GM18907 (cell line): ENCODE results near the gene LTBP1.
A peak's percentile ranks its signal among the peaks of the same experiment; 100 is the strongest.

Source experiments
- ATAC-seq: cut with Tn5 transposase; IDR thresholded peaks from one replicate; pipeline ENCODE4 v1.9.1; 2021; ENCODE audit warnings: mild to moderate bottlenecking, moderate library complexity; ENCODE audit not compliant: unreplicated experiment

Gene LTBP1

DNA sequence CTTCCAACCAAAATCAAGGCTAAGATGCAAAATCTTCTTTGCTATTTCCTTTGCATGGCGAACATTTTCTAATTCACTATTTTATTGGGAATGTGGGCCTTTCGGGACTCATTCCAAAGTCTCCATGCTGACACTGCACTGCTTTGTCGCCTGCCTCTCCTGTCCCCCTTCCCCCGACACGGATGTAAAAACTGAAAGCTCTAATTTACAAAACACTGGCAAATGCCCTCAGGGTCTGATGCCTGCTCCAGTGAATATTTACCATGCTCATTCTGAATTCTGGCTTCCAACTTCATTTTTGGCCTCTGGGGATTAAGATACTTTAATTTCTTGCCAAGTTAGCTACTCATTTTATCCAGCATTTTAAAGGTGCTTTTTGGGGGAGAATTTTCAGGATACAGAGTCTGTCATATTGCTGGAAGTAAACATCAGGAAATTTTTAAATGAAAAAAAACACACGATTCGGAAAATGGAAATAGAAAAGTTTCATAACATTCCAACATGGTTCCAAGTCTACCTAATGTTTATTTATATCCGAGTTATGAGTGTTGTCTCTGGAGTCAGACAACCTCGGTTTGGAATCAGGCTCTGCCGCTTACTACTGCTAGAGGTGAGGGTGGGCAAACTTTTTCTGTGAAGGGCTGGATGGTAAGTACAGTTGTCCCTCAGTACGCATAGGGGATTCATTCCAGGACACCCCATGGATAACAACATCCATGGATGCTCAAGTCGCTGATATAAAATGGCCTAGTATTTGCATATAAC is 14.6 kb upstream of the LTBP1 start:
- ATAC-seq, result no peak

DNA sequence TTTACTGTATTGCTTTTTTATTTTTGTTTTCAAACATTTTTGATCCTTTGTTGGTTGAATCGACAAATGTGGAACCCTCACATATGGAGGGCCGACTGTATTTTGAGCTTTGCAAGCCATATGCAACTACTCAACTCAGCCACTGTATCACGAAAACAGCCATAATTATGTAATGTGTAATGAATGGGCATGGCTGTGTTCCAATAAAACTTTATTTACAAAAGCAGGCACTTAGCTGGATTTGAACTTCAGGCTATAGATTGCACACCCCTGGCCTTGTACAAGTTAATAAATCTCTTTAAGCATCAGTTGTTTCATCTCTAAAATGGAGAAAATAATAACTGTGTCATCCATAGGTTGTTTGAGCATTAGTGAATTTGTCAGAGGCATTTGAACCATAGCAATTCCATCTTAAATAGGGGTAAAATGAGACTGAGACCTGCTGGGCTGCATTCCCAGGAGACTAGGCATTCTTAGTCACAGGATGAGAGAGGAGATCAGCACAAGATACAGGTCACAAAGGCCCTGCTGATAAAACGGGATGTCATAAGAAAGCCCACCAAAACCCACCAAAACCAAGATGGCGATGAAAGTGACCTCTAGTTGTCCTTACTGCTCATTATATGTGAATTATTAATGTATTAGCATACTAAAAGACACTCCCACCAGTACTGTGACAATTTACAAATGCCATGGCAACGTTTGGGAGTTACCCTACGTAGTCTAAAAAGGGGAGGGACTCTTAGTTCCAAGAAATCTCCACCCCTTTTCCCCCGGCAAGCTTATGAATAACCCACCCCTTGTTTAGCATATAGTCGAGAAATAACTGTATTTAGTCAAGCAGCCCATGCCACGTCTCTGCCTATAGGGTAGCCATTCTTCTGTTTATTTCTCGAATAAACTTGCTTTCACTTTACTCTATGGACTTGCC is 13.7 kb upstream of the LTBP1 start:
- no peak for ATAC-seq

DNA sequence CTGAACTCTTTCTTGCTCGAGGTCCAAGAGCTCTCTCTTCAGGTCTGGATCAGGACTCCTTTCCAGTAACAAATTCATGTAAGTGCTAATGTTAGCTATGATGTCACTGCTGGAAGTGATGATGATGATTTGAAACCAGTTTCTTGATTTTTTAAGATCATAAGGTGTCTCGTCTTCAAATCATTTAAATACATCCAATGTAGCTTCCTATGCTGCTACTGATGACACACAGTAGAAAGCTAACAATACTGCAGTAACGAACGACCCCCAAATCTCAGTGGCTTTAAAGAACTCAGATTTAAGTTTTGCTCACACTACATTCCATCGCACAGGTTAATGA is 13.0 kb upstream of the LTBP1 start:
- ATAC-seq, result no peak

DNA sequence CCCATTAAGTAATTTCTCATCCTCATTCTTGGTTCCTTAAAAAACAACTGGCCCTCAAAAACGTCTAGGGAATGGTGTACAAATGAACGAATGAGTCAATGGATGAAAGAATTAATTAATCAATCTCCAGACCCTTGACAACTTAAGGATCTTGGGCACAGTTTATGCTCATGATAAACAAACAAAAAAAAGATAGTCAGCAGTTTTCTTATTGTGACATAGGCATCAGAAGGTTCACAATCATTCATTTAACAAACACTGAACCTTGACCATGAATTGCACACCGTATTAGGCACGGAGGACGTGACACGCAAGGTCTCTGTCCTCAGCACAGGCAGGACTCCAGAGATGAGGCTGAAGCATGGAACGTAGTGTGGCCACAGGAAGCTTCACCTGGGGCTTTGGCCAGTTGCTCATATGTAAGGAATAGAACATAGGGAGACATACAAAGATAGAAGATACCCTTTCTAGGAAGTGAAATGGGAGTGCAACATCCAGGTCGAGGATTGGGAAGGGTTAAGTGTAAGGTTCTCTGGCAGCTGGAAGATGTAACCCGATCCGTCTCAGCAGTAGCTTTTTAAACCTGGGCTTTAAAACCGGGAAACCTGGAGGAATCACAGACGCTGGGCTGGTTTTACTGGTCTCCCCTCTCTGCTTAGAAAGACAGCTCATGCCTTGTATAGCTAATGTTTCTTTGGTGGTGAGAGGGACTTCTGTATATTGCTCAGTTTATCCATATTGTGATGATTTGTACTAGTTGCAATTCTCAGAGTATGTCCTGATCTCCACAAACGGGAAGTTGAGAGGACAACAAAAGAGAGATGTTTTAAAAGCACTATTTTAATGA is 8.9 kb upstream of the LTBP1 start:
- ATAC-seq, result no peak

DNA sequence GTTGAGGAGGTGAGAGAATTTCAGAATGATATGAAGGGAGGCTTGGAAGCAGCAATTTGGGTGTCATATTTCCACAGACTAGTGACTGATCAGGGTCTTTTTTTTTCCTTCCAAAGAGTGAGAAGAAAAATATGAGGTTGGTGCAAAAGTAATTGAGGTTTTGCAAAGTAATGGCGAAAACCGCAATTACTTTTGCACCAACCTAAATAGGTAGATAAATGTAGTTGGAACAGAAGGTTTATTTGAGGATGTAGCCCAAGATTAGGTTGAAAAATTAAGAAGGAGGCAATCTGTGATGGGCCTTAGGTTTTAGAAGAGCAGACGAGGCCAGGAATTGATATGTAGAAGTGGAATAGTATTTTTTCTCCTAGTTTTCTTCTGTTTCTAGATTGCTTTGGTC is 7.8 kb upstream of the LTBP1 start:
- ATAC-seq, result no peak

DNA sequence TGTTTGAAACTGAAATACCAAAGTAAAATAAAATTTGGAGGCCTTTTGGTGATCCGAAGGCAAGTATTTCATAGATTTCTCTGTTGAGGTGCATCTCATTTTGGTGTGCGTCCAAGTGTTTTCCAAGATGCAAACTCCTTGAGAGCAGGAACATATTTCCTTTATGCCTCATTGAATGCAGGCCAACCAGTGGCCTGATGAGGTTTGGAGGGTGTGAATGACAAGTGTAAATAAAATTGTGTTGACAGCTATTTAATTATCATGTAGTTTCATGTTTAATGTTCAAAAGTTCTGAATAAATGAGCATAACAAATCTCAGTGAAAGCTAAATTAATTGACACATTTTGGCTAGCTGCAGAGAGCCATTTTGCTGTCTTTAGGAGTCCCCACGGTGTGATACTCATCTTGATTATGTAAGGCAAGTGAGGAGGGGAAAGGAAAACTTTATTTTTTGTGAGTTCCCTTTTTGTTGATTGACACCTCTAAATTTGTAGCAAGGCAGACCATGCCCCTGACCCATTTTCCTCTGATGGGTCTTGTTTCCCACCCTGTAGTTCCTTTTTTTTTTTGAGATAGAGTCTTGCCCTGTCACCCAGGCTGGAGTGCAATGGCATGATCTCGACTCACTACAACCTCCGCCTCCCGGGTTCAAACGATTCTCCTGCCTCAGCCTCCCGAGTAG is 6.3 kb upstream of the LTBP1 start:
- no peak for ATAC-seq

DNA sequence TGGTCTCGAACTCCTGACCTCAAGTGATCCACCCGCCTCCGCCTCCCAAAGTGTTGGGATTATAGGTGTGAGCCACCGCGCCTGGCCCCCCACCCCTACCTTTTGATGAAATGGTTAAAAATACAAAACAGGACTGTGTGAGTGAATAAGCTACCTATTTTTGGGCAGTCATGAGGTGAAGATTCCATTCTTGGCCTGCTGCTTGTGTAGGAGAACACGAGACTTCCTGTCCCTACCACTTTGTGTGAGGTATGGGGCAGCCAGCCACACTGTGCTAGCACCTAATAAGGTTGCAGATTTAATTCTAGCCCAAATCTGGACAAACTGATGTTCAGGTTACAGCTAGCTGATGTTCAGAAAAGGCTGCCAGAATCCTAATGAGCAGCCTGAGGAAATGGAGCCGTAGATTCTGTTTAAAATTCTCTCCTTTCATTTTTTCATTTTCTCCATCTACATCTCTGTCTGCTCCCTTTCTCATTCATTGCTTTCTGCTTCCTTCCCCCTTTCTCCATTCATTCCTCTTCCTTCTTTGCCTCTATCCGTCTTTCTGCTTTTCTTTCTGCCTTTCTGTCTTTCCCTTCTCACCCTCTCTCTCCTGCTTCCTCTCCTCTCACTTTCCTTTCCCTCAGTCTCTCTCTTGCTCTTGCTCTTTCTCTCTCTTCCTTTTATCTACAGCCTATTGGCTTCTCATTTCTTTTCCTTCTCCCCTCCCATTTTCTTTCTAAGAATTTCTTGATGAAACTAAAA is 4.6 kb upstream of the LTBP1 start:
- no peak for ATAC-seq

DNA sequence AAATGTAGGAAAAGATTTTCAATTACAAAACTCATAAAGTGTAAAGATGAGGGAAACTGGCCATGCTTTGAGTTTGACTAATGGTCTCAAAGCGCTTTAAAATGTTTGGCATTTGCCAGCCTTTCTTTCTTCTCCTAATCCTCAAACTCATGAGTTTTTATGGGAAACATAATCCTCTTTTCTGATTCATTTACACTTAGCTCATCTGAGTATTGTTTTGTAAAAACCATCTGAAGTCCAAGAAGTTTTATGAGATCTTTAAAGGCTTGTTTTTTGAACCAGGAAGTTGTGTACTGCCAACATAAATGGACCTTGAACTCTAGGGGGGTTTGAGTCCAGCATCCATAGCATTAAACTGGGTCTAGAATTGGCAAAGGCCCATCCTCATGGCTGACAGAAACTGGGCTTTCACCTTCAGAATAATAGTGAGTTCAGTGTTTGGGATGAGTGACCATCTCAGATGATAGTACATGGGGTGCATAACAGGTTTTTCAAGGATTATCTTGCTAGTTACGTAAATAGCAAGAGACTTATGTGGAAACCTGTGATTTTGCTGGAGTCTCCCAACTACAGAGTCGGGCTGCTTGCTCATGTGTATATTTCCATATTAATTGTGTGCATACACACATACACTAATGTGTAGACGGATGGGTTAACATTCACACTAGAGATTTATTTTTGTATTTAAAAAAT is 3.8 kb upstream of the LTBP1 start:
- no peak for ATAC-seq

DNA sequence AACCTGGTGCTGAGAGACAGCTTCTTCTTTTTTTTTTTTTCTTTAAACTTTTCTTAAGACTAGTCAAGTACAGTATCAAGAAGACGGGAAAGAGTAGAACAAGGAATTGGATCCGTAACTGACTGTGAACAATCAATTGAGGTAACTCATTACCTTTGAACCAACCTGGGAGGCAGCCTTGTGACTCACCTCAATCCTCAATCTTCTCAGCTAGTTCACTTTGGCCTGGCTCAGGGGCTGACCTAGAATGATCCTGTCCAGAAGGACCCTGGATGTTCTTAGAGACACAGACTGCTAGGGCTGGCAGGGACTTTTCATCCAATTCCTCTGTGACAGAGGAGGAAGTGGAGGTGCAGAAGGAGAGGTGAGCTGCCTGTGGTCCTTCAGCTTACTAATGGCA is 1.5 kb upstream of the LTBP1 start:
- ATAC-seq, result no peak

DNA sequence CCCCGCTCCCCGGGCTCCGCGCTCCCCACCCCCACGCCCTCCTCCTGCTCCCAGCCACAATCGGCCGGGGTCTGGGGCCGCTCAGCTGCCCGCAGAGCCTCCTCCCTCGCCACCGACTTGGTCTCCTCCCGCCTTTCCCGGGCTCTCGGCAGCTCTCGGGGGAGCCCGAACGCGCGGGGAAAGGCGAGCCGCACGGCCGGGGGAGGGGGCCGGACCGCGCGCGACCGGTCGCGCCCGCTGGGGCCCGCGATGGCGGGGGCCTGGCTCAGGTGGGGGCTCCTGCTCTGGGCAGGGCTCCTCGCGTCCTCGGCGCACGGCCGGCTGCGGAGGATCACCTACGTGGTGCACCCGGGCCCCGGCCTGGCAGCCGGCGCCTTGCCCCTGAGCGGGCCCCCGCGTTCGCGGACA is 327 bp downstream of the LTBP1 start:
- ATAC-seq, result peak; percentile 17

DNA sequence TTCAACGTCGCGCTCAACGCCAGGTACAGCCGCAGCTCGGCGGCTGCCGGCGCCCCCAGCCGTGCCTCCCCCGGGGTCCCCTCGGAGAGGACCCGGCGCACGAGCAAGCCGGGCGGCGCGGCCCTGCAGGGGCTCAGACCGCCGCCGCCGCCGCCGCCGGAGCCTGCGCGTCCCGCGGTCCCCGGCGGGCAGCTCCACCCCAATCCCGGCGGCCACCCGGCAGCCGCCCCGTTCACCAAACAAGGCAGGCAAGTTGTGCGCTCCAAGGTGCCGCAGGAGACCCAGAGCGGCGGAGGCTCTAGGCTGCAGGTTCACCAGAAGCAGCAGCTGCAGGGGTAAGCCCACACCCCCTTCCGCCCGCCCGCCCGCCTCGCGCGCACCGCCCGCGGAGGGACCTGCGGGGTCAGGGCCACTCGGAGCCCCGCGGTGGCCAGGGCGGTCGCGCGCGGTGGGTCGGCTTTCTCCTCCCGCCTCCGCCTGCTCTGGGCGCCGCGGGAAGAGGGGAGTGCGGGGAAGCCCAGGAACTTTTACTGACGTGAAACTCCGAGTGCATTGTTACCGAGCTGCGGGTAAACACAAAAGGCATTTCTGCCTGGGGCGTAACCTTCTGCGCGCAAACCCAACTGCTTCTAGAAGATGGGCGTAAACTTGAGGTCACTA is 861 bp downstream of the LTBP1 start:
- peak; percentile 31 for ATAC-seq

DNA sequence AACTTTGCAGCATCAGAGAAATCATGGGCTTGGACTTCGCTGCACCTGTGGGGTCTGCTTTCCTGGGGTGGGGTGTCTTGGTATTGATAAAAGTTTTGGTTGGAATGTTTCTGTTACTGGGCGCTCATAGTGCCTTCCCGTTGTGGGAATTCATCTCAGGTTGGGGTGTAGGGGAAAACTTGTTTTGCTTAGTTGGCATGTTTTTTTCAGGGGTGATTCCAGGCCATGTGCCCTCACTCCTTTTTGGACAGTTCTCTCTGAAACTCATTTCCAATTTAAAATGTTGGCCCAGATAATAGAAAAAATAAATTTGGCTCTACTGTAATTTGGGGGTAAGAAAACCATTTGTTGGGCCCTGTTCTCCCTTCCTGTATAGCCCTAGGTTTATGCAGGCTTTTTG is 1.5 kb downstream of the LTBP1 start:
- ATAC-seq, result no peak

DNA sequence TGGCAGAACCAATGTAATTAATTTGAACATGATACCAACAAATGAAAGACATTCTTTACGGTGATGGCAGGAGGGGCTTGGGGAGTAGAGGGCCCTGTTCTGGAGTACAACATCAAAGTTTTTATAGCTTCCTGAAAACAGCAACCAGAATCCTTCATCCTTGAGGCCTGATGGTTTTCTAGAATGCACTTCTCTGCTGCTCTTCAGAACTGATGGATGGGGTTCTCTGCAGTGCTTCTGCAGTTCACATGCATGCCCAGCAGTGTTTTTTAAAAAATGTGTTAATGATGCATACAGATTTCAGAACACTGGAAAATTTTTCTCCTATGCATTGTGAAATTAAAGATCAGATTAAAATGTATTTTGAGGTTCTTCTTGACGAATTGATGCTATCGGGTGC is 2.5 kb downstream of the LTBP1 start:
- ATAC-seq, result no peak

DNA sequence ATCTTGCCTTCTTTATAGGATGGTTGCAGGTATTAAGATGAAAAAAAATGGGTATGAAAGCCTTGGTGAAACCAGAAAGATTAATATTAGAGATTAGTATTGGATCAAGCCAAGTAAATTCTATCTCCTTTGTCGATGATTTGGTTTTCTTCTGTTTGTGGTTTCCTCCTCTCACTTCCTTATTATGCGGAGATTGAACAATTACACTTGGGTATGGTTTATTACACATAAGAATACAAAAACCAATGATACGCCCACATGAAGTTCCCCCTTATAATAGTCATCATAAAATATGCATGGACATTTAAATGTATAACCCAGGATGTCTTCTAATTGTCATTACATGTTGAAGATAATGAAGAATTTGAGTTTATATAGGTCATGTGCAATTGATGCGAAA is 4.9 kb downstream of the LTBP1 start:
- ATAC-seq, result no peak

DNA sequence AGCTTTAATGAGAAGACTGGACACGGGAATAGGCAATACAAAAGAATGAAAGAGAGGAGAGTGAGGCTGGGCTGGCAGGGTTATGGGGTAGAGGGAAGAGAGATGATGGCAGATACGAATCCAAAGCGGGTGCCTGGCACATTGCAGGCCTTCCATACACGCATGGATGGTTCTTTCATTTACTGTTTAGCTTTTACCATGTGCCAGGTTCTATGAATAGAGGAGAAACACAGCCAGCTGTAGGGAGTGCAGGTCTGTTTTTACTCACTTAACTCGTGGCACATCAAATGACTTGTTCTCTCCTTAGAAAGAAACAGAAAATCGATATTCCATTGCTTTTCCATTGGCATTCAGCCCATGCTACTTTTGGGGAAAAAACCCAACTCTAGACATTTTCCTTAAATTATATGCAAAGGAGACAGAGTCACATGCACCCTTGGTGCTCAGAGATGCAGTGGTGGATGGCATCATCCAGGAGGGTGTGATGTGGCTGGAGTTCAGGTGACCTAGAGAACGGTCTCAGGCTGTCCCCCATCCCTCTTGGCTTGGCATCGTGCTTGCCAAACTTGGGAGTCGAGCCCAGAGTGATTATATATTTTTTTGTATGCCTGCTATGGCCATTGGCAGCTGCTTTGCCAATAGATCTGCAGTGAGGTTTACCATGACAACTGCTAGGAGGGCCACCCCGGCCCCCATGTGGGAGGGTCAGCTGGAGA is 6.2 kb downstream of the LTBP1 start:
- ATAC-seq, result no peak

DNA sequence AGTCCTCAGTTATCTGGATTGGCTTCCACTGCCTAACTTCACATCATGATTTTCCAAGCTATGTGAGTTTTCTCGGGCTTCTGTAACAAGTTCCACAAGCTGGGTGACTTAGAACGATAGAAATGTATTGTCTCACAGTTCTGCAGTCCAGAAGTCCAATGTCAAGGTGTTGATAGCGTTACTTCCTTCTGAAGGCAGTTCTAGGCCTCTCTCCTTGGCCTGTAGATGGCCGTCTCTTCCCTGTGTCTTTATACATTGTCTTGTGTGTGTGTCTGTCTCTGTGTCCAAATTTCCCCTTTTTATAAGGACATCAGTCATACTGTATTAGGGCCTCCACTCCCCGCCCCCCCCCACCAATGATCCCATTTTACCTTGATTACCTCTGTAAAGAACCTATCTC is 7.5 kb downstream of the LTBP1 start:
- no peak for ATAC-seq

DNA sequence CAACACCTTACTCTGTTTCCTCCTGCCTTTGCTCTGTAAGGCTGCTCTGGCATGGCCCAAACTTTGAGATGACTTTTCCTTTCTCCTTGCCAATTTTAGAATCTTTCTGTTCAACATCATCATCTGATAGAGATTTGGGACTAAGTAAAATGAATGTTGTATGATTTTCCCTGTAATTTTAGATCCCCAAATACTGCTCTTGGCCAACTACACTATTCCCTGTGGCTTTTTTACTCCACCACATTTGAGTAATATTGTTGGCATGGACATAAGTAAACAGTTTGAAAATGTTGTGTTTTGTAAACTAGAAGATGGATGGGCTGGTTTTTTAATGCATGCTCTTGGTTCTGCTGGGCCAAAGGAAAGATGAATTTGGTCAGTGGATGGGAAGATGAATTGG is 12.1 kb downstream of the LTBP1 start:
- ATAC-seq, result no peak

DNA sequence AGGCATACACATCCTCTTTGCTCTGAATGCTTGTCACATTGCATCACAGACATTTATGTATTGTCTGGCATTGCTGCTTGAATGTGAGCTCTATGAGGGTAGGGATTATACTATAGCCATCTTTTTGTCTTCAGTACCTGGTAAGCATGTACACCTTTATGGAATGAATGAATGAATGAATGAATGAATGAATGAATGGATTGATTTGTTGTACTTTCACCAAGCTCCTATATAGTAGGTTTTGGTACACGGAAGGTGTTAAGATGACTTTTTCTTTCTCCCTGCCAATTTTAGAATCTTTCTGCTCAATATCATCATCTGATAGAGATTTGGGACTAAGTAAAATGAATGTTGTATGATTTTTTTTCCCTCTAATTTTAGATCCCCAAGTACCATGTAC is 13.5 kb downstream of the LTBP1 start:
- no peak for ATAC-seq
